ENCODE measurements around the gene RAB10.

The RAB10 gene

GRCh38 chr2:26033270-26033817 lies 540 bp upstream of the RAB10 start:
- peak overlapping the region; percentile 99 for H3K4me3 ChIP-seq (ENCODE audit: low read depth, low read length)
- TF ChIP-seq CTCF (IDR thresholded peaks at IDR 0.05; ENCODE audit: borderline replicate concordance, insufficient read depth, low read depth, low read length), result no peak

GRCh38 chr2:26034637-26034992 lies 731 bp downstream of the RAB10 start:
- TF ChIP-seq CTCF (IDR thresholded peaks at IDR 0.05; ENCODE audit: borderline replicate concordance, insufficient read depth, low read depth, low read length), result no peak
- peak overlapping the region; percentile 99 for H3K4me3 ChIP-seq (ENCODE audit: low read depth, low read length)

GRCh38 chr2:26035090-26035743 lies 1.3 kb downstream of the RAB10 start:
- peak overlapping the region; percentile 99 for H3K4me3 ChIP-seq (ENCODE audit: low read depth, low read length)
- no peak for TF ChIP-seq CTCF (IDR thresholded peaks at IDR 0.05; ENCODE audit: borderline replicate concordance, insufficient read depth, low read depth, low read length)

- no peak overlapping the region for H3K4me3 ChIP-seq (ENCODE audit: low read depth, low read length)
- no peak for TF ChIP-seq CTCF (IDR thresholded peaks at IDR 0.05; ENCODE audit: borderline replicate concordance, insufficient read depth, low read depth, low read length)
Measured at GRCh38 chr2:26039603-26040323, 5.9 kb downstream of the RAB10 start.

- H3K4me3 ChIP-seq (ENCODE audit: low read depth, low read length), result no peak overlapping the region
- no peak for TF ChIP-seq CTCF (IDR thresholded peaks at IDR 0.05; ENCODE audit: borderline replicate concordance, insufficient read depth, low read depth, low read length)
Measured at GRCh38 chr2:26043109-26043508, 9.2 kb downstream of the RAB10 start.

DNA sequence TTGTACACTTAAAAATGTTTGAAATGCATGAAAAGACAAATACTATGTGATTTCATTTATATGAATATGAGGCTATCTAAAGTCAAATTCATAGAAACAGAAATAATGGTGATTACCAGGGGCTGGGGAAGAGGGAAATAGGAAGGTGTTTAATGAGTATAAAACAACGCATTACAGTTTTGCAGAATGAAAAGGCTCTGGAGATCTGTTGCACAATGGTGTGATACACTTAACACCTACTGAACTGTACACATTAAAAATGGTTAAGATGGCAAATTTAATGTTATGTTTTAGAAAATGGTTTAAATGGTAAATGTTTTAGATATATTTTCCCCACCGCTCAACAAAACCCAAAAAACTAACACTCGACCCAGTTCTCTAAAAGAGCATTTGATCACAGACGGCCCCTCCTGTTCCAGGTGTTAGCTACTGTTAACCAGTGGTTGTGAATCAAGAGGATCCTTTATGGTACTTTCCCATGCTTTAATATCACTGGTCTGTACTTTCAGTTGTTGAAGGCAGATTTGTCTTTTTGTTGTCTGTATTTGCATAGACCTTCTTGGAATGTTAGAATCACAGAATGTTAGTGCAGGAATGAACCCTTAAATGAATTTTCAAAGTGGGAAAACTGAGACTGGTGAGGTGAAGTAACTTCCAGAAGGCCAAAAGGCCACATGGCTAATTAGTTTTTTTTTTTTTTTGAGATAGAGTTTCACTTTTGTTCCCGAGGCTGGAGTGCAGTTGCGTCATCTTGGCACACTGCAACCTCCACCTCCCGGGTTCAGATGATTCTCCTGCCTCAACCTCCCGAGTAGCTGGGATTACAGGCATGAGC lies 10.2 kb downstream of the RAB10 start:
- no peak for TF ChIP-seq CTCF (IDR thresholded peaks at IDR 0.05; ENCODE audit: borderline replicate concordance, insufficient read depth, low read depth, low read length)
- no peak overlapping the region for H3K4me3 ChIP-seq (ENCODE audit: low read depth, low read length)
